Measurements from ENCODE around the gene UAP1L1. TPM values are rescaled to one million over a fixed set of nuclear protein-coding genes. Genes with fewer than 3 reads are reported as not detected.

UAP1L1 gene
- total and polyA plus RNA-seq, 4 donors: 0.35 to 2.3 (median 1.7) TPM

DNA sequence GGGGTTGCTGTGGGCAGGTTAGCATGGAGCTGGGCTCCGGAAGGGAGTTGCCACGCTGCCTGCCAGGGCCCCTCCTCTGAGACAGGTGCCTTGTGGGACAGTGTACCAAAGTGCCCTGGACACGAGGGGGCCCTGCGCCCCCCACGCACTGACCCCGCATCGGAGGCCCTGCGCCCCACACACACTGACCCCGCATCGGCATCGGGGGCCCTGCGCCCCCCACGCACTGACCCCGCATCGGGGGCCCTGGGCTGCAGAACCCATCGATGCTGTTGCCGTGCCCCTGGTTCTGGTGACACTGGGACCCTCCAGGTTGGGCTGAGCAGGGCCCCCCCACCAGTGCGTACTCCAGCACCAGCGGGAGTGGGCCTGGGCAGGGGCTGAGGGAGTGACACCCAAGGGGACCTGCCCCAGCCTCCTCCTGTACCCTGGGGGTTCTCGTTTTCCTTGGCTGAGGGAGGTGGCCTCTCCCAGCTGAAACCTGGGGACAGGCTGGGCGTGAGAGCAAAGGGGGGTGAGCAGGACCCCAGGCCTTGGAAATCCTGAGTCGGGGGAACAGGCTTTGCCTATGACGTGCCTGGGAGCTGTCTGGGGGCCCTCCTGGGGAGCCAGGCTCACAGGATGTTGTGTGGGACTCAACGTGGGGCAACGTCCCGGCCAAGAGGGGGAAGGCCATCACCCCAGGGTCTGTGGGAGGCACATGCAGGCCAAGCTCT, 13.8 kb upstream of the UAP1L1 start:
- Histone ChIP-seq H3K9ac (ENCODE audit: low read depth in 1 of 2, low read length in 2 of 2) (no peak overlapping the region), H3K36me3 (ENCODE audit: control insufficient read depth in 4 of 4, insufficient read depth in 3 of 4, low read depth in 1 of 4, low read length in 3 of 4) (no peaks in the 10 kb centered on the region), H3K9me3 (ENCODE audit: control insufficient read depth in 4 of 4, low read length in 3 of 4) (no peaks in the 10 kb centered on the region), H3K27ac (ENCODE audit: low read depth in 1 of 2, low read length in 2 of 2) (no peak overlapping the region), H3K4me3 (ENCODE audit: low read depth in 1 of 3, low read length in 3 of 3) (no peak overlapping the region), H3K4me1 (ENCODE audit: control insufficient read depth in 4 of 4, insufficient read depth in 4 of 4, low read length in 3 of 4) (peaks cover 0 to 6% (median 0%) of the 10 kb centered on the region in 4 donors), H3K27me3 (ENCODE audit: control insufficient read depth in 4 of 4, insufficient read depth in 4 of 4, low read length in 3 of 4) (peaks cover 0 to 4% (median 0%) of the 10 kb centered on the region in 4 donors)
- DNase-seq (ENCODE audit: low spot score): no peak
- TF ChIP-seq HNF4G (IDR thresholded peaks at IDR 0.05) (no peak), FOXA1 (IDR thresholded peaks at IDR 0.05) (no peak), RAD21 (IDR thresholded peaks at IDR 0.05) (no peak), RXRA (IDR thresholded peaks at IDR 0.05) (no peak), TAF1 (conservative IDR thresholded peaks at IDR 0.05) (no peak), NR2F2 (IDR thresholded peaks at IDR 0.05) (no peak)
- TF ChIP-seq, protein P1, sequence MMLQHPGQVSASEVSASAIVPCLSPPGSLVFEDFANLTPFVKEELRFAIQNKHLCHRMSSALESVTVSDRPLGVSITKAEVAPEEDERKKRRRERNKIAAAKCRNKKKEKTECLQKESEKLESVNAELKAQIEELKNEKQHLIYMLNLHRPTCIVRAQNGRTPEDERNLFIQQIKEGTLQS (IDR thresholded peaks at IDR 0.05): no peak
- 82% methylated on average over 26 of the region's 26 CpGs for WGBS

DNA sequence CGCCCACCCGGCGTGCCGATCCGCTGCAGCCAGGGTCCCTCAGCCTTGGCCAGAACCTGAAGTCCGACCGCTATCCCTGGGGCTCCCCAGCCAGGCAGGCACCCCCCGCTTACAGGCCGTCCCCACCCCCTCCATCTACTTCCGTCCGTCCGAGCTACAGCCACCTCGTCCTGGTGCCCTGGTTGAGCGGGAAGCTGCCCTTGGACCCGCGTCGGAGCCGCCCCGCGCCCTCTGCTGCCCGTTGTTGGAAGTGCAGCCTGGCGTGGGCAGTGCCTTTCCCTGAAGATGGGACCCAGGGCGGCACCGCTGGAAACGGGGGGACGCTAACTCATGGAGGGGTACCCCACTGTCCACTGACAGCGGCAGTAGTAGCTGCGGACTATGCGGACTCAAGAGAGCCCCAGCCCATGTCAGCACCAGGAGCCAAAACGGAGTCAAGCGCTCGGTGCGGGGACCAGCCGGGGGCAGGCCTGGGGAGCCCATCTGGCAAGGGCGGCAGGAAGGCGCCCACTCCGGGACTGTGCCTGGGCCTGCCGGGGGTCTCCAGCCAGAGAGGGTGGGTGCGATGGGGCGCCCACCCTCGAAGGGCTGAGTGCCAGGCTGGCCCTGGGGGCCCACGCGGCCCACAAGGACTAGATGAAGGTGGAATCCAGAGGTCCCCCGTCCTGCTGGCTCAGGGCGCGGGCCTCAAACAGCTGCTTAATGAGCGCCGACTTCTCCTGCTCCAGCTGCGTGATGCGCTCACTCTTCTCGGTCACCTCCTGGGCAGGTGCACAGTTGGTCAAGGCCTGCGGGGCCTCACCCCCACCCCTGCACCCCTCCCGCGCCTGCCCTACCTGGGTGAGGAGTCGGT, 13.1 kb upstream of the UAP1L1 start:
- Histone ChIP-seq H3K27me3 (ENCODE audit: control insufficient read depth in 4 of 4, insufficient read depth in 4 of 4, low read length in 3 of 4) (peaks cover 0 to 10% (median 0%) of the 10 kb centered on the region in 4 donors), H3K4me3 (ENCODE audit: low read depth in 1 of 3, low read length in 3 of 3) (no peak overlapping the region), H3K4me1 (ENCODE audit: control insufficient read depth in 4 of 4, insufficient read depth in 4 of 4, low read length in 3 of 4) (peaks cover 0 to 6% (median 0%) of the 10 kb centered on the region in 4 donors), H3K36me3 (ENCODE audit: control insufficient read depth in 4 of 4, insufficient read depth in 3 of 4, low read depth in 1 of 4, low read length in 3 of 4) (no peaks in the 10 kb centered on the region), H3K9ac (ENCODE audit: low read depth in 1 of 2, low read length in 2 of 2) (no peak overlapping the region), H3K9me3 (ENCODE audit: control insufficient read depth in 4 of 4, low read length in 3 of 4) (no peaks in the 10 kb centered on the region), H3K27ac (ENCODE audit: low read depth in 1 of 2, low read length in 2 of 2) (no peak overlapping the region)
- TF ChIP-seq SP1 (IDR thresholded peaks at IDR 0.05) (no peak), TAF1 (conservative IDR thresholded peaks at IDR 0.05) (no peak), HNF4A (conservative IDR thresholded peaks at IDR 0.05) (peak in 1 of 2 donors; percentile 24), FOXA1 (IDR thresholded peaks at IDR 0.05) (no peak), HNF4G (IDR thresholded peaks at IDR 0.05) (no peak), NR2F2 (IDR thresholded peaks at IDR 0.05) (no peak), RAD21 (IDR thresholded peaks at IDR 0.05) (peak; percentile 75 to 92), JUND (IDR thresholded peaks at IDR 0.05) (no peak), FOXA2 (IDR thresholded peaks at IDR 0.05) (no peak), RXRA (IDR thresholded peaks at IDR 0.05) (no peak)
- TF ChIP-seq, protein P2, sequence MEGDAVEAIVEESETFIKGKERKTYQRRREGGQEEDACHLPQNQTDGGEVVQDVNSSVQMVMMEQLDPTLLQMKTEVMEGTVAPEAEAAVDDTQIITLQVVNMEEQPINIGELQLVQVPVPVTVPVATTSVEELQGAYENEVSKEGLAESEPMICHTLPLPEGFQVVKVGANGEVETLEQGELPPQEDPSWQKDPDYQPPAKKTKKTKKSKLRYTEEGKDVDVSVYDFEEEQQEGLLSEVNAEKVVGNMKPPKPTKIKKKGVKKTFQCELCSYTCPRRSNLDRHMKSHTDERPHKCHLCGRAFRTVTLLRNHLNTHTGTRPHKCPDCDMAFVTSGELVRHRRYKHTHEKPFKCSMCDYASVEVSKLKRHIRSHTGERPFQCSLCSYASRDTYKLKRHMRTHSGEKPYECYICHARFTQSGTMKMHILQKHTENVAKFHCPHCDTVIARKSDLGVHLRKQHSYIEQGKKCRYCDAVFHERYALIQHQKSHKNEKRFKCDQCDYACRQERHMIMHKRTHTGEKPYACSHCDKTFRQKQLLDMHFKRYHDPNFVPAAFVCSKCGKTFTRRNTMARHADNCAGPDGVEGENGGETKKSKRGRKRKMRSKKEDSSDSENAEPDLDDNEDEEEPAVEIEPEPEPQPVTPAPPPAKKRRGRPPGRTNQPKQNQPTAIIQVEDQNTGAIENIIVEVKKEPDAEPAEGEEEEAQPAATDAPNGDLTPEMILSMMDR (IDR thresholded peaks at IDR 0.05; ENCODE audit: low read depth, low read length, missing input control): peak; percentile 94
- TF ChIP-seq, protein P1 (IDR thresholded peaks at IDR 0.05): no peak
- WGBS: 45% methylated on average over 55 of the region's 55 CpGs
- peak; percentile 85 for DNase-seq (ENCODE audit: low spot score)

DNA sequence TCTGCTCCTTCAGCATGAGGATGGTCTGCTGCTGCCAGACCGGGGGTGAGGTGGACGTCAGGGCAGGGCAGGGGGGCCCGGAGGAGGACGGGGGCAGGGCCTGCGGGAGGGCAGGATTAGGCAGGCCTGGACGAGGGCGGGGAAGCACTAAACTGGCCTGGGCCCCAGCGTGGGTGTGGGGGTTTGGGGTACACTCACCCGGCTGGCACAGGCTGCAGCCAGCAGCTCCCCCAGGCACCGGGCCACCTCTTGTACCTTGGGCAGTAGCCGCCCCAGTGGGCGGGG, 12.5 kb upstream of the UAP1L1 start:
- Histone ChIP-seq H3K4me3 (ENCODE audit: low read depth in 1 of 3, low read length in 3 of 3) (no peak overlapping the region), H3K36me3 (ENCODE audit: control insufficient read depth in 4 of 4, insufficient read depth in 3 of 4, low read depth in 1 of 4, low read length in 3 of 4) (no peaks in the 10 kb centered on the region), H3K9me3 (ENCODE audit: control insufficient read depth in 4 of 4, low read length in 3 of 4) (no peaks in the 10 kb centered on the region), H3K9ac (ENCODE audit: low read depth in 1 of 2, low read length in 2 of 2) (no peak overlapping the region), H3K27me3 (ENCODE audit: control insufficient read depth in 4 of 4, insufficient read depth in 4 of 4, low read length in 3 of 4) (peaks cover 0 to 13% (median 1%) of the 10 kb centered on the region in 4 donors), H3K4me1 (ENCODE audit: control insufficient read depth in 4 of 4, insufficient read depth in 4 of 4, low read length in 3 of 4) (peaks cover 0 to 7% (median under 1%) of the 10 kb centered on the region in 4 donors), H3K27ac (ENCODE audit: low read depth in 1 of 2, low read length in 2 of 2) (no peak overlapping the region)
- WGBS: 73% methylated on average over 12 of the region's 12 CpGs
- DNase-seq (ENCODE audit: low spot score): no peak
- TF ChIP-seq, protein P3, sequence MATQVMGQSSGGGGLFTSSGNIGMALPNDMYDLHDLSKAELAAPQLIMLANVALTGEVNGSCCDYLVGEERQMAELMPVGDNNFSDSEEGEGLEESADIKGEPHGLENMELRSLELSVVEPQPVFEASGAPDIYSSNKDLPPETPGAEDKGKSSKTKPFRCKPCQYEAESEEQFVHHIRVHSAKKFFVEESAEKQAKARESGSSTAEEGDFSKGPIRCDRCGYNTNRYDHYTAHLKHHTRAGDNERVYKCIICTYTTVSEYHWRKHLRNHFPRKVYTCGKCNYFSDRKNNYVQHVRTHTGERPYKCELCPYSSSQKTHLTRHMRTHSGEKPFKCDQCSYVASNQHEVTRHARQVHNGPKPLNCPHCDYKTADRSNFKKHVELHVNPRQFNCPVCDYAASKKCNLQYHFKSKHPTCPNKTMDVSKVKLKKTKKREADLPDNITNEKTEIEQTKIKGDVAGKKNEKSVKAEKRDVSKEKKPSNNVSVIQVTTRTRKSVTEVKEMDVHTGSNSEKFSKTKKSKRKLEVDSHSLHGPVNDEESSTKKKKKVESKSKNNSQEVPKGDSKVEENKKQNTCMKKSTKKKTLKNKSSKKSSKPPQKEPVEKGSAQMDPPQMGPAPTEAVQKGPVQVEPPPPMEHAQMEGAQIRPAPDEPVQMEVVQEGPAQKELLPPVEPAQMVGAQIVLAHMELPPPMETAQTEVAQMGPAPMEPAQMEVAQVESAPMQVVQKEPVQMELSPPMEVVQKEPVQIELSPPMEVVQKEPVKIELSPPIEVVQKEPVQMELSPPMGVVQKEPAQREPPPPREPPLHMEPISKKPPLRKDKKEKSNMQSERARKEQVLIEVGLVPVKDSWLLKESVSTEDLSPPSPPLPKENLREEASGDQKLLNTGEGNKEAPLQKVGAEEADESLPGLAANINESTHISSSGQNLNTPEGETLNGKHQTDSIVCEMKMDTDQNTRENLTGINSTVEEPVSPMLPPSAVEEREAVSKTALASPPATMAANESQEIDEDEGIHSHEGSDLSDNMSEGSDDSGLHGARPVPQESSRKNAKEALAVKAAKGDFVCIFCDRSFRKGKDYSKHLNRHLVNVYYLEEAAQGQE (IDR thresholded peaks at IDR 0.05): no peak
- TF ChIP-seq RAD21 (IDR thresholded peaks at IDR 0.05) (no peak), RXRA (IDR thresholded peaks at IDR 0.05) (no peak), HNF4A (conservative IDR thresholded peaks at IDR 0.05) (no peak), YY1 (IDR thresholded peaks at IDR 0.05) (no peak), NR2F2 (IDR thresholded peaks at IDR 0.05) (no peak), FOXA1 (IDR thresholded peaks at IDR 0.05) (no peak), HNF4G (IDR thresholded peaks at IDR 0.05) (no peak)

Data from liver (tissue), 9 donors.